Measurements from ENCODE around the gene DUSP19.

DNA sequence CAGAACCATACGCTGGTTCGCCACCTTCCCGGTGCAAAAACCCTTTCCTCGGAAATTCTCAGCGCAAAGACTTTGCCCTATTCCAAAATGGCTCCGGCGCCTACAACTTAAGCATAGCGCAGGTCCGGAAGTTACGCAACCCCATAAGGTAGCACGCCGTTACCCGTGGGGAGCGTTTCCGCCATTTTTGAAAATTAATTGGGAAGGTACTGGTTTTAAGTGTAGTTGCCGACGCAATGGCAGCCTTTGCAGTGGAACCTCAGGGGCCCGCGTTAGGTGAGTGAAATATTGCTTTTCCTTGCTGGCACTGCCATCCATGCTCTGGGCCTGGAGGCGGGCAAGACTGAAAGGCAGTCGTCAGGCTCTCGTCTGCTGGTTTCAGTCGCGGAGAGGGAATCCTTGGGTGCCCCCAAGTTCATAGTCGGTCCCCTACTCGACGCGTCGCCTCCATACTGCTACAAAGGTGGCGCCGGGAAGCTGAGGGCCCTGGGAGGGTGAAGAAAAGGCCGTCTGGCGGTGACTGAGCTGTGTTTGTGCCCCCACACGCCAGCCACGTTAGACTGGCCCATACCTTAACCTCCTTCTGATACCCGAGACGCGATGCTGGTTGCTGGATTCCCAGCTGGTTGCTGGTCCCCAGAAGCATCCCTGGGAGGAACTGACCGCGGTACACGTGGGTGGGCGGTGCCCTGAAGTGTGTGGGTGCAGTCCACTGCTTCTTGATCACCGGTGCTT lies 45.8 kb downstream of the DUSP19 start, which contains the start of gene NUP35:
- no peak for TF ChIP-seq SMARCE1 (IDR thresholded peaks at IDR 0.05; ENCODE audit: borderline replicate concordance)
- TF ChIP-seq TCF7L2 (IDR thresholded peaks at IDR 0.05; ENCODE audit: low read depth, low read length), result no peak
- peak; percentile 99 for TF ChIP-seq DMAP1 (CRISPR knock-in tag; IDR thresholded peaks at IDR 0.05)
